C4-2B (cell line): ENCODE results near the gene SLC29A3.

Experiments
- H3K27ac ChIP-seq: fragments of 450-650 bp; 2 replicates; pipeline ENCODE4 v1.5.1; 2017
- ZFX ChIP-seq: fragments of 450-650 bp; IDR thresholded peaks from 2 replicates; pipeline ENCODE4 v1.6.1; 2017
- TF ChIP-seq, protein P1 (sequence below): fragments of 450-650 bp; conservative IDR thresholded peaks from 2 replicates; pipeline ENCODE4 v1.5.1; 2017; ENCODE audit warnings: mild to moderate bottlenecking

Gene SLC29A3

DNA sequence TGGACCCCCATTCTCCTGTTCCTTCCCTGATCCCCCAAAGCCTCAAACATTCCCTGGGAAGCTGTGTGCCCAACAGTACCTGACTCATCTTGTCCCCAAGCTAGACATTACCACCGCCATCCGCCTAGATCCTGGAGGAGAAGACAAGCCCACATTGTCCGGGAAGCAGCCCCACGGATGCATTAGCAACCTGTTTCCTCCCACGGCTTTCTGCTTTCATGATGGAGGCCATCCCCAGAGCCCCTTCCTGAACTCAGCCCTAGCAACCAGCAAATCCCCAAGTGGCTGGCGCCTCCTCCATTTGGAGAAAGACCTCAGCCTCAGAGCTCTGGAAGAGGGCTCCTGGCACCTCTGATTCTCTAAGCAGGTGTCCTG is 2.3 kb upstream of the SLC29A3 start:
- no peak overlapping the region for H3K27ac ChIP-seq
- TF ChIP-seq, protein P1, sequence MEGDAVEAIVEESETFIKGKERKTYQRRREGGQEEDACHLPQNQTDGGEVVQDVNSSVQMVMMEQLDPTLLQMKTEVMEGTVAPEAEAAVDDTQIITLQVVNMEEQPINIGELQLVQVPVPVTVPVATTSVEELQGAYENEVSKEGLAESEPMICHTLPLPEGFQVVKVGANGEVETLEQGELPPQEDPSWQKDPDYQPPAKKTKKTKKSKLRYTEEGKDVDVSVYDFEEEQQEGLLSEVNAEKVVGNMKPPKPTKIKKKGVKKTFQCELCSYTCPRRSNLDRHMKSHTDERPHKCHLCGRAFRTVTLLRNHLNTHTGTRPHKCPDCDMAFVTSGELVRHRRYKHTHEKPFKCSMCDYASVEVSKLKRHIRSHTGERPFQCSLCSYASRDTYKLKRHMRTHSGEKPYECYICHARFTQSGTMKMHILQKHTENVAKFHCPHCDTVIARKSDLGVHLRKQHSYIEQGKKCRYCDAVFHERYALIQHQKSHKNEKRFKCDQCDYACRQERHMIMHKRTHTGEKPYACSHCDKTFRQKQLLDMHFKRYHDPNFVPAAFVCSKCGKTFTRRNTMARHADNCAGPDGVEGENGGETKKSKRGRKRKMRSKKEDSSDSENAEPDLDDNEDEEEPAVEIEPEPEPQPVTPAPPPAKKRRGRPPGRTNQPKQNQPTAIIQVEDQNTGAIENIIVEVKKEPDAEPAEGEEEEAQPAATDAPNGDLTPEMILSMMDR = no peak
- TF ChIP-seq ZFX = no peak

DNA sequence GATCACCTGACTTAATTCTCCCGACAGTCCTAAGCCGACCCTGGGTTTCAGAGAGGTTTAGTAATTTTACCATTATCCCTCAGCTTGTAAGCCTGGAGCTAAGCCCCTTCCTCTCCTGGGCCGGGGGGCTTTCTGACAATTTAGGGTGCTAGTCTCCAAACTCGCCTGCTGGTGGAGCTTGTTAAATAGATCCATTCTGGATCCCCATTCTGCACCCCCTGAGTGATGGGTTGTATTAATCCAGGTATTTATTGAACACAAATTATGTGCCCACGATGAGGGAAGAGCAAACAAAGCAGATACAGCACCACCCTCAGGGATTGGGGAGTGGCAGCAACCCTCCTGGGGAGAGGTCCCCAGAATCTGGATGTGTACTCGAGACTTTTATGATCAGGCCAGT is 1.3 kb upstream of the SLC29A3 start:
- no peak overlapping the region for H3K27ac ChIP-seq
- TF ChIP-seq, protein P1 = no peak
- no peak for TF ChIP-seq ZFX

DNA sequence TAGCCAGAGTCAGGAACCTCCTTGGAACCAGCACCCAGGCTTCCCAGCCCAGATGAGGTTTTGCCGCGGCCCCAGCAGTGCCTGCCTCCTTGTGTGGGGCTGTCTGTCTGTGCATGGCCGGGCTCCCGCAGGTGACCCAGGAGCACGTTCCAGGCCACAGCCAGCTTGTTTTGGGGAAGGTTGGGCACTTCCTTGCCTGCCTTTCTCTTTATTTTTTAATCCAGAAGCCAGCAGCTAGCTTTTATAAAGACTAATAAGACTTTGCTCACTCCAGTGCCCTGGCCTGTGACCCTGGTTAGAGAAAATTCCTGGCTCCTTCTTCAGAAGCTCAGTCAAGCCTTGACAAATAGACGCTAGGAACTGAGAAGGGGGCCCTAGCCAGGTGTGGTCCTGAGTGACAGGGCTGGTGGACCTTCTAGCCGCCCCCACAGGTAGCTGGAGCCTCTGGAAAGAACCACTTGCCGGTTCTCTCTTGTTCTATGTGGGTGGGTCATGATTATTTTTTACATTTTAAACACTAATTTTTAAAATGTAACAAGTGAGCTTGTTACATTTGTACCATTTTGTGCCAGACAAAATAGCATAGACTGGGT is 837 bp downstream of the SLC29A3 start:
- peak overlapping the region; percentile 68 for H3K27ac ChIP-seq
- TF ChIP-seq, protein P1 = no peak; the same call in none of the 2 replicates
- TF ChIP-seq ZFX = no peak

DNA sequence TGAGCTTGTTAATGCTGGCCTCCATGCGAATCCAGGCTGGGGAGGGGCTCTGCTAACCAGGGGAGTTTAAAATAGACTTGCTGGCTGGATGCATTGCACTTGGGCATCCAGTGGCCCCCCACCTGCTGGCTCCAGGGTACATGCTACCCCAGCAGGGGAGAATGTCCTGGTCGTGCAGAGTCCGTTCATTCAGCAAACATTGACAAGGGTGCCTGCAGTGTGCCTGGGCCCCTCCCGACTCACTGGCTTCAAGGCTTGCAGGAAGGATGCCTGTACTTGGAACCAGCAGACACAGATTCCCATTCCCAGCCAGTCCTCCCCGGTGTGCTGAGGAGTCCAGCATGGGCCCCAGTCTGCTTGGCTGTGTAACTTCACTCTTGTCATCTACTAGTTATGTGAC is 1.5 kb downstream of the SLC29A3 start:
- TF ChIP-seq, protein P1 = no peak
- no peak for TF ChIP-seq ZFX
- no peak overlapping the region for H3K27ac ChIP-seq

DNA sequence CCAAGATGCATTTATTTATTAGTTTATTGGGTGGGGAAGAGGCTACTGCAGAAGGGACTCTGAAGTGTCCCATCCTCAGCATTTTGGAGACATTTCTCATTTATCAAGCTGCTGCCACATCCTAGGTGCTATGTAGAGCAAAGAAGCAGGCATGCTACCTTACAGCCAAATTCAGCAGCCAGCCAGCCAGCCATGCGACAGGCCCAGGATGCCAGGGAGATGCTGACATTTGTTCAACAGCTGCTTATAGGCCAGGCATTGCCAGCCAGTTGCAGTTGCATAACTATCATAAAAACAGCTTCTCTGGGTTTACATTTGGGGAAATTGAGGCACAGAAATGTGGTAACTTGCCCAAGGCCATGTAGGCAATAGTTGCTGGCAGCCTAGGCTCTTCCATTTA is 2.3 kb downstream of the SLC29A3 start:
- TF ChIP-seq, protein P1 = no peak
- TF ChIP-seq ZFX = no peak
- no peak overlapping the region for H3K27ac ChIP-seq

DNA sequence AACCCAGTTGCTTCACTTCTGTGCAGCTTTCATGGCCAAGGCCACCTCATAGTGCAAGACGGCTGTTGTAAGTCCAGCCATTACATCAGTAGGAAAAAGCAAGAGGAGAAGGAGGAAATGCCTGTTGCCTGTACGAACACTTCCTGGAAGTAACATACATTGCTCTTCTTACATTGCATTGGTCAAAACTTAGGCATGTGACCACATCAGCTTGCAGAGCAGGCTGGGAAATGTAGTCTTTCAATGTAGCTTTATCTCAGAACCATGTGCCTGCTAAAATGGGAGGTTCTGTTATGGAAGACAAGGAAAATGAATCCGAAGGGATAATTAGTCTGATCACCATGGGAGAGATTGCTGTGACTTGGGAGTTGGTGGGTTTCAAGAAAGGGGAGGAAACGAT is 4.3 kb downstream of the SLC29A3 start:
- no peak for TF ChIP-seq ZFX
- TF ChIP-seq, protein P1 = no peak
- H3K27ac ChIP-seq = no peak overlapping the region

DNA sequence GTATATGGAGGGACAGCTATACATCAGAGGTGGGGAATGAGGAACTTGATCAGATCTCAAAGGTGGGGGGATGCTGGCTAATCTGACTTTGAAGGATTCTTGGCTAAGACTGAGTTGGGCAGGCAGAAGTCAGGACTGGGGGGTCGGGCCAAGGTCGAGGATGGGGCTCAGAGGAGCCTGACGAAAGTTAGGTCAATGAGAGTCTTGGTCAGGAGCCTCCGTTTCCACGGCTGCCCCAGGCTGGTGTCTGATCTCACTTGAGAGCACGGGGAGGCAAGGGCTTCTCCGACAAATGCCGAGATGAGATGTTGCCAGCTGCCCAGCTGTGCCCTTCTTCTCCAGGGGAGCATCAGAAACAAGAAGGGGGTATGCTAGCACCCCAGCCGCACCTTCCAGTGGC is 5.7 kb downstream of the SLC29A3 start:
- TF ChIP-seq, protein P1 = no peak
- TF ChIP-seq ZFX = no peak
- H3K27ac ChIP-seq = no peak overlapping the region
